Skin epidermis (tissue), 12 donors: ENCODE measurements around the gene DET1.
"Not testable (repeated sequence)": the region's sequence is repeated elsewhere in the genome, so short reads cannot be mapped to it uniquely, and the experiment has no call there.

Experiments used
- H3K27ac ChIP-seq, 21 experiments: fragments of 200-600 bp; sonication (generic) in 11 of 21; one replicate each; pipeline ENCODE4 v1.5.0; 2020; ENCODE audit warnings: mild to moderate bottlenecking in 3 of 21, inconsistent platforms in 2 of 21, moderate library complexity in 2 of 21
- H3K4me3 ChIP-seq, 7 experiments: fragments of 200-600 bp; sonication (generic) in 2 of 7; one replicate each; pipeline ENCODE4 v1.5.0; 2020; ENCODE audit warnings: inconsistent platforms in 2 of 7, mild to moderate bottlenecking in 2 of 7, moderate library complexity in 1 of 7

DET1 gene

DNA sequence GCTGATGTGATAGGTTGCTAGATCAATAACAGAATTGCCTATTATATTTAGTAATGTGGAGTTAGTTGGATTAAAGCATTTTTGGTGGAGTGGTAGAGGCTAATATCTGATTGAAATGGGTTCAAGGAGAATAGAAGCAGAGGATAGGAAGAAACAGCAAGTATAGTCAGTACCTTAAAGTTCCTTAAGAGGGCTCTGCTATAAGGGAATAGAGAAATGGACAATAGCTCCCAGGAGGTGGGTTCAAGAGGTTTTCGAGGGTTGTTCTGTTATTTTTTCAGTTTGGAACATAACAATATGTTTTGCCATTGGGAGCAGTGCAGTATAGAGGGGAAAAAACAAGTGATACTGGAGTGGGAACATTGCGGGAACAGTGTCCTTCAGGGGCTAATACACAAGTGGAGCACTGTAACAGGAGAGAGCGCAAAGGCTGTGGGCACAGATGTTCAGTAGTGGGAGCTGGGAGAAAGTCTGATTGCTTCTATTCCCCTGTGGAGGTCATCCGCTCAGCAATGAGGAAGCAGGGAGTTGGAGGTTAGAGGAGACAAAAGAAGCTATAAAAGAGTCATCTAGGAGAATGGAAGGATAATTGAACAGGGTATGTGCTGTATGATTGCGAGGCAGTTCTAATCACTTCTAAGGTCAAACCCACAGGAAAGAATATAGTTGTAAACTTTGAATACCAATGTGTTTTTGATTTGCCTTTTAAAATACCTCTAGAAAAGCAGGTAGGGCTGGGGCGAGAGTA, 75.7 kb downstream of the DET1 start:
- H3K27ac ChIP-seq: no peak overlapping the region
- H3K4me3 ChIP-seq: no peak overlapping the region

DNA sequence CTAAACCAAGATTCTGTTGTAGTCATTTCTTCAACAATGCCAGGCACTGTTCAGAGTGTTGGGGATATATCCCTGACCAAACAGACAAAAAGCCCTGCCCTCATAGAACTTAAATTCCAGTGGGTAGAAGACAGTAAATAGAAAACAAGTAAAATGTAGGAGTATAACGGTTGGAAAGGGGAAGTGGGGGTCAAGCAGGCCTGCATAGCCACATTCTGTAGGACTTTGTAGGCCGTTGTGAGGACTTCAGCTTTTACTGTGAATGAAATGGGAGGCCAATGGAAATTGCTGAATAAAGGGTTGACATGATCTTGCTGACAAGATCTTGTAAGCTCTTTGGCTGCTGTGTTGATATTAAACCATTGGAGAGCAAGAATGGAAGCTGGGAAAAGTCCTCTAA, 77.2 kb downstream of the DET1 start:
- no peak overlapping the region for H3K4me3 ChIP-seq

GRCh38 chr15:88468721-88469120, 77.8 kb downstream of the DET1 start:
- H3K4me3 ChIP-seq: peak overlapping the region in 1 of 7 experiments; percentile 83
- H3K27ac ChIP-seq: not testable (repeated sequence)

More for the DNA sequence above, 77.2 kb downstream of the DET1 start:
- H3K27ac ChIP-seq: no peak overlapping the region

GRCh38 chr15:88467935-88468528, 78.4 kb downstream of the DET1 start:
- H3K27ac ChIP-seq: peak overlapping the region; percentile 66 to 99 (median 97)
- peak overlapping the region; percentile 73 to 95 (median 88) for H3K4me3 ChIP-seq

GRCh38 chr15:88467073-88467934, 79.2 kb downstream of the DET1 start, which contains the start of the genes MRPL46 and MRPS11:
MRPL46 (minus strand) TSS chr15:88467388; CDS start chr15:88467377, 11 bp downstream.
MRPS11 (plus strand) TSS chr15:88467708; CDS start chr15:88467718, 10 bp downstream.
- H3K4me3 ChIP-seq: peak within 1 kb of the TSS; percentile 73 to 95 (median 88)
- peak within 1 kb of the TSS; percentile 66 to 99 (median 97) for H3K27ac ChIP-seq

GRCh38 chr15:88465633-88466224, 80.8 kb downstream of the DET1 start:
- H3K4me3 ChIP-seq: no peak overlapping the region
- H3K27ac ChIP-seq: peak overlapping the region in 1 of 21 experiments; percentile 95

DNA sequence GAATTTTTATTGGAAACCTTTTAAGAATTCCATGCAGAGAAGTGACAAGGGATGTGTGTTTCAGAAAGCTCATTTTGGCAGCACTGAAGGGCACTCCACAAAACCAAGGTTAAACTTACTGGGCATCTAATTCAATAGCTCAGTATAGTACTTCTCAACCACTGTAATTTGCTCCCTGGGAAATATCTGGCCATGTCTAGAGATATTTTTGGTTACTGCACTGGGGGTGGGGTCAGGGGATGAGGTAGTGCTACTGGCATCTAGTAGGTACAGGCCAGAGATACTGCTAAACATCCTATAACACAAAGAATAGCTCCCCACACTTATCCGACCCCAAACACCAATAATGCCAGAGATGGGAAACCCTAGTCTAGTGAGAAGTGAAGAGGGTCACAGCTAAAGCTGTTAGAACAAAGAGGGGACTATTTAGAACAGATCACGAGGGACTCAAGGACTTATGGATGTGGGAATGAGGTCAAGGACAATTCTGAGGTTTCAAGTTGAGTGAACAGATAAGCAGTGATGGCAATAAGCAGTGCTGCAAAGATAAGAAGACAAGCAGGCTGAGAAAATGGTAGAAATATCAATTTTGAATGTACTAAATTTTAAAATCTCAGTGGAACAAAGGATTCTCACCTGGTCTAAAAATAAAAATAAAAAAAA, 82.5 kb downstream of the DET1 start:
- Histone ChIP-seq H3K27ac (no peak overlapping the region), H3K4me3 (no peak overlapping the region)
